ENCODE data around the gene DCAF15.
A peak's percentile ranks its signal among the peaks of the same experiment; 100 is the strongest.

The DCAF15 gene

DNA sequence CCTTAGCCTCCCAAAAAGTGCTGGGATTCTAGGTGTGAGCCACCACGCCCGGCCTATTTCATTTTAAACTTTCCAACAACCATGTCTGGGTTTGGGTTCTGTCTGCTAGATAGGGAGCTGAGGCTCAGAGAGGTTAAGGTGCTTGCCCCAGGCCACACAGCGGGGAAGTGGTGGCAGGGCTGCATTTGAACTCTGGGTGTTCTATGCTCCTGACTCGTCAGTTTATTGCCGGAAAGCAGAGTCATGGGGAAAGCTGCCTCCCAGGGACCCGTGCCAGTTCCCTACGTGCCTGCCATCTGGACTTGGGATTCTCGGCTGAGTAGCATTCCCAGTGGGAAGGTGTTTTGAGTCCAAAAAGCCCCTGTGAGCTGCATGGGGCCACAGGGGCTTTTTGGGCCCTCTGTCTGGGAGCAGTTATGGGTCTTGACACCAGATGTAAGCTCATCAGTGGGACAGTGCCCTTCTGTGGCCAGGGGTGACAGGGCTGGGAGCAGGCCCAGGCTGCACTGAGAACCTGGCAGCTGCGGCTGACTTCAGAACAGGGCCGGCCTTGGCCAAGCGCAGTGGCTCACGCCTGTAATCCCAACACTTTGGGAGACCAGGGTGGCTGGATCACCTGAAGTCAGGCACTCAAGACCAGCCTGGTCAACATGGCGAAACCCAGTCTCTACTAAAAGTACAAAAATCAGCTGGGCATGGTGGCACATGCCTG is 42.9 kb downstream of the DCAF15 start:
- DNase-seq (ENCODE audit: low read depth, low spot score), result no peak

DNA sequence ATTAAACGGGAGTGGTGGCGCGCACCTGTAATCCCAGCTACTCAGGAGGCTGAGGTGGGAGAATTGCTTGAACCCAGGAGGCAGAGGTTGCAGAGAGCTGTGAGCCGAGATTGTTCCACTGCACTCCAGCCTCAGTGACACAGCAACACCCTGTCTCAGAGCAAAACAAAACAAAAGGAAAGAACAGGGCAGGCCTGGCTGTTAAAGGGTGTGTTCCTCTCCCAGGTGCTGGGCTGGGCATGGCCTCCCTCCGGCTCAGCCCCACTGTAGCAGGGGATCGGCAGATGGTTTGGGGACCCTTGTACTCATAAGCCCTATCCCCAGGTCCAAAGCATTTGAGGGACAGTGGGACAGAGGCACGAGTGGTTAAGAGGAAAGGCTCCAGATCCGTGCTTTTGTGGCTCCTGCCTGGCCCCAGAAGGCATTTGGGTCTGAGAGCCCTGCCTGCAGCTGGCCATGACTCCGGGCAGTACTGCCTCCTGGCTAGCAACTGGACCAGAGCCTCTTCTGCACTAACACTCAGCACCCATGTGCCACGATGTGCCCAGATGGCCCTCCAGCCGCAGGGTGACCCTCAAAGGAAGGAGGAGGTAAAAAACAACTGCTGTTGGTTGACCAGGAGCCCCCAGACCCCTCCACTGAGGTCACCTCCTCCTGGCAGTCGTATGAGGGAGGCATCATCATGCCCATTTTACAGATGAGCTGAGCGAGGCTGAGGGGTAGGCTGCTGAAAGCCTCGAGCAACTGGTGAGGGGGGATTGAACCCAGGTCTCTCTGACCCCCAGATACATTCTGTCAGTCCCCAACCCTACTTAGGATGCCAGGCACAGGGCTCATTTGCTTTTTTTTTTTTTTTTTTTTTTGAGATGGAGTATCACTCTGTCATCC is 43.8 kb downstream of the DCAF15 start:
- DNase-seq (ENCODE audit: low read depth, low spot score), result no peak

DNA sequence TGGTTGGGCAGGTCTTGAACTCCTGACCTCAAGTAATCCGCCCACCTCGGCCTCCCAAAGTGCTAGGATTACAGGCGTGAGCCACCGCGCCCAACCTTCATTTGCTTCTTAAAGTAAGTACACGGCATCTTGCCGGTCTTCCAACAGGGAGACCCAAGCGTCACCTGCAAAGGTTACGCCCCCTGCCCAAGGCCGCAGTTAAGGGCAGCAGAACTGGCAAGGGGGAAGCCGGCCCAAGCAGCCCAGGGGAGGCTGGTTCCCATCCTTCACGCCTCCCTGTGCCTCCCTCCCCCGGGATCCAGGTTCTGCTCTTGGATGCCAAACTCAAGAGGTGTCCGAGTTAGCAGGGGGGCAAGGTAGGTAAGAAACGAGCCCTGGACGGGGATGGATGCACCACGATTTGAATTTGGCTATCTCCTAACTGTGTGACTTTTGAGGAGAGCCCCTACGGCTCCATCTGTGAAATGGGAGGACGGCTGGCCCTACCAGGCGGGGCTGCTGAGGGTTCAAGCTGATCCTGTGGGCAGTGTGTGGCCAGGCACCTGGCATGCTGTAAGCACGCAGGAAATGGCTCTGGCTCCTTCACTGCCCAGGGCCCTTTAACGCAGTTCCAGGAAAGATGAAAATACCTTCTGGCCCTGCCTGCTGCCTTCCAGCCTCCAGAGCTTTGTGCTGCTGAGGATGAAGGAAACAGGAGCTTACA is 44.8 kb downstream of the DCAF15 start:
- DNase-seq (ENCODE audit: low read depth, low spot score), result no peak

DNA sequence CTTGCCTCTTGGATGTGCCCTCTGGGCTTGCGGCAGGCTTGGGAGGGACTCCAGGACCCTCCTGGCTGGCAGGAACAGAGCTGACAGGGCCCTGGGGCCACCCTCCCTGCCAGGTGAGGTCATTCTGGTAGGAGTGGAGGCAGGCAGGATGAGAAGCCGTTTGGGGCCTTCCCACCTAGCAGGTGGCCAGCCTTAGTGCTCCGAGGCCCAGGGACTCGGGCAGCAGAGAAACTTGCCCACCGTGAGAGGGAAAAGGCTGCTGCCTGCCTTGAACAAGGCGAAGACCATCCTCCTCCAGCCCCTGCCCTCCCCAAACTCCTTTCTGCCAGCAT is 45.3 kb downstream of the DCAF15 start:
- DNase-seq (ENCODE audit: low read depth, low spot score), result no peak

DNA sequence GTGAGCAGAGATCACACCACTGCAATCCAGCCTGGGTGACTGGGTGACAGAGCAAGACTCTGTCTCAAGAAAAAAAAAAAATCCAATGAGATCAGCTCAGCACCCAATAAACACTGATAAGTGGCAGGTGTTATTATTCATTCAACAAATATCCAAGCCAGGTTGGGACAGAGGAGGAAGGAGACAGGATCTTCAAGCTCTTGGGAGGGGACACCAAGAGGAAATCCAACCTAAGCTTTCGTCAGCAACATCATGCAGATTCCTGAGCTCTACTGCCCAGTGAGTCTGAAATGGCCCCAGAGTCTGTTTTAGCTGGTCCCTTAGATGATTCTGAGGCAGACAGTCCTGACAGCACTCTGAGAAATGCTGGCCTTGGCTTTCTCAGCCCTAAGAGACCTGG is 46.1 kb downstream of the DCAF15 start:
- DNase-seq (ENCODE audit: low read depth, low spot score), result no peak

DNA sequence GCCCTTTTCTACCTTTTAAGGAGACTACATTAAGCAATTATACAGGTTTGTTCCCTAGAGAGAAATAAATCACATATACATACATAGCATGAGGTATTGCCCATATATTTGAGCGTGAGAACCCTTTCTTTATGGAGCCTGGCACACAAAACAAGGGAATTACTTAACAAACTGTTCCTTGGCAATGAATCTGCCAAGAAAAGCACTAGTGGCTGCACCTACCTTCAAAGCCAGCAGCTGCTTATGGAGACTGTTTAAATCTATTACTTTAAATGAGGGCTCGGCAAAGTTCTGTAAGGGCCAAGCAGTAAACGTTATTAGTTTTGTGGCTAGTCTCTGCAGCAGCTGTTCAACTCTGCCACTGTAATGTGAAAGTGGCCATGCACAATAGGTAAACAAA is 46.8 kb downstream of the DCAF15 start:
- DNase-seq (ENCODE audit: low read depth, low spot score), result no peak

DNA sequence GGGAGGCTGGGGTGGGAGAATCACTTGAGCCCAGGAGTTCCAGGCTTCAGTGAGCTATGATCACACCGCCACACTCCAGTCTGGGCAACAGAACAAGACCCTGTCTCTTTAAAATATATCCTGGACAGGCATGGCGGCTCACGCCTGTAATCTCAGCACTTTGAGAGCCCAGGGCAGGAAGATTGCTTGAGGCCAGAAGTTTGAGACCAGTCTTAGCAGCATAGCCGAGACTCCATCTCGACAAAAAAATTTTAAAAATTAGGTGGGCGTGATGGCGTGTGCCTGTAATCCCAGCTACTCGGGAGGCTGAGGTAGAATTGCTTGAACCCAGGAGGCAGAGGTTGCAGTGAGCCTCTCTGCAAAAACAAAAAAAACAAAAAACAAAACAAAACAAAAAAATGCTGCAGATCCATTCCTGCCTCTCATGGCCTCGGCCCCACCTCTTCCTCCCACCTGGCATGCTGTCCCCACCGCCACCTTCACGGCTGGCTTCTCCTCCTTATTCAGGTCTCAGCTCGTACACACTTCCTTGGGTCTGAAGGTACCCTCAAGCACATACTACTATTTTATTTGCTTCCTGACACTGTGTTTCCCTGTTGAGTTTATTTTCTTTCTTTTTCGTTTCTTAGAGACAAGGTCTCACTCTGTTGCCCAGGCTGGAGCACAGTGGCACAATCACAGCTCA is 48.5 kb downstream of the DCAF15 start:
- DNase-seq (ENCODE audit: low read depth, low spot score), result no peak

DNA sequence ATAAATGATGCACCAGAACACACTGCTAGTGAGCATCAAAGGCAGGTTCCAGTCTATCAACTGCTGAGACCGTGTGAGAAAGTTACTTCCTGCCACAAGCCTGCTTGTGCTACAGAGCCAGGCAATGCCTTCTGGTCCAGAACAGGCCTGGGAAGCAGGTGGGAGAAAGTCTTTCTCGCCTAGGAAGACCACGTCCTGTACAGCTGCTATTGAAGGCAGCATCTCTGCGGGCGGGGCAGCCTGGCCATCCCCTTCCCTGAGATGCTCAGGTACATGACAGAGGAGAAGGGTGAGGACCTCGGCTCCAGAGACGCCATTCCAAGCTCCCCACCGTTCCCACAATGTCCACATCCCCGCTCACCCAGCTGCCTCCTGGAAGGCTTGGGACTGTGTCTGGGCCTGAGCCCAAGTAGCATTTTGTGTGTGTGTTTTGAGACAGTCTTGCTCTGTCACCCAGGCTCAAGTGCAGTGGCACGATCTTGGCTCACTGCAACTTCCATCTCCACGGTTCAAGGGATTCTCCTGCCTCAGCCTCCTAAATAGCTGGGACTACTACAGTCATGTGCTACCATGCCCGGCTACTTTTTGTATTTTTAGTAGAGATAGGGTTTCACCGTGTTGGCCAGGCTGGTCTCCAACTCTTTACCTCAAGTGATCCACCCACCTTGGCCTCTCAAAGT is 50.4 kb downstream of the DCAF15 start:
- no peak for DNase-seq (ENCODE audit: low read depth, low spot score)

DNA sequence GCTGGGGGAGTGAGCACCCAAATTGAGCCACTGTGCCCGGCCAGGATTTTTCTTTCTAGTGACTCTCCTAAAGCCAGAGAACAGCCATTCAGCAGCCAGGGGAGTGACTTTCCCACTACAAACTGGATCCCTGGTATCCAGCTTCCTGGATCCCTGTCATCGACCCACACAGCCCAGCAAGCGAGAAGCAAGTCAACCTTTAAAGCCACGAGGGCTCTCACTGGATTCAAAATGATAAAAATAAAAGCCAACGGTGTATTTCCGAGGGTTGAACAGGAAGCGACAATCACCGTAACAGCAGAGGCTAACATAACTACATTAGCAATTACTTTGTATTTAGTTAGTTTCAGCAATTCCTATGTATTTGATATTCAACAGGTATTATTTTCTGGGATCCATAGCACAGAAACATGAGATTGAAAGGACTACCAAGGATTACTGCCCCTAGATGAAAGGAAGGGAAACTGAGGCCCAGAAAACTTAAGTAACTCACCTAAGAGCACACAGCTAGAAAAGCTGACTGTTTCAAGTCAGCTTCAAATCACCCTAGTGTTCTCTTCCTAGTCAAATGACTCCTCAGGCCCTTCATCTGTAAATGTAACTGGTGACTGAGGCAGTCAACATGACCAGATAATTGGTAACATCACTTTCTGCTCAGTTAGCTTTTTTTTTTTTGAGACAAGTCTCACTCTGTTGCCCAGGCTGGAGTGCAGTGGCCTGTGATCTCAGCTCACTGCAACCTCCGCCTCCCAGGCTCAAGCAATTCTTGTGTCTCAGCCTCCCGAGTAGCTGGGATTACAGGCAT is 51.1 kb downstream of the DCAF15 start:
- DNase-seq (ENCODE audit: low read depth, low spot score), result no peak

DNA sequence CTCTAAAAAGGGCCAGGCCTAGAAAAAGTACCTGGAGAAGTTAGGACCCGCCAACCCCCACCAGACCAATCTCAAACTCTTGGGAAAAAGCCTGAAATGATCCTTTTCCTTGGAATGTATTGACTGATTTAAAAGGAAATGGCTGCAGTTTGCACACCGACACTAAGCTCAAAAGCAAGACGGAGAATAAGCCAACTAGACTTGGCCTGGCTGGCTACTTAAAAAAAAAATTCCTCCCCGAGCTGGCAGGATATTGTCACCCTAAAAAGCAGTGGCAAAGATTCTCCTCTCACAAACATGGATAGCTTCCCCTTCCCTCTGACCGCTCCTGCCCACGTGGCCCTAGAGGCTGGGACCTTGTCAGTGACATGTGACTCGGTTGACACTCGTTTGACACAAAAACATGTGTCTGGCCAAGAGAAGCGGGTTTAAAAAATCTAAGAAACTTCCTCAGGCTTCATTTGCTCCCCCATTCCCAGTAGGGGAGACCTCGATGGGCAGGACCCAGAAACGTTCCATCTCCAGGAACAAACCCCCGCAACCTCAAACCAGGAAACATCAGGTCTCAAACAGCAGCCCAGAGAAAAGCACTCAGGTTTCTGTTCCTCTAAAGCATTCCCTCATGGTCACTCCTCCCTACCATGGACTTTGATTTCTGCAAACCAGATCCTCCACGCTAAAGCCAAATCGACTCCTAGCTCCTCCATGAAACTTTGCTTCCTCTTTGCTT is 52.5 kb downstream of the DCAF15 start:
- DNase-seq (ENCODE audit: low read depth, low spot score), result no peak

DNA sequence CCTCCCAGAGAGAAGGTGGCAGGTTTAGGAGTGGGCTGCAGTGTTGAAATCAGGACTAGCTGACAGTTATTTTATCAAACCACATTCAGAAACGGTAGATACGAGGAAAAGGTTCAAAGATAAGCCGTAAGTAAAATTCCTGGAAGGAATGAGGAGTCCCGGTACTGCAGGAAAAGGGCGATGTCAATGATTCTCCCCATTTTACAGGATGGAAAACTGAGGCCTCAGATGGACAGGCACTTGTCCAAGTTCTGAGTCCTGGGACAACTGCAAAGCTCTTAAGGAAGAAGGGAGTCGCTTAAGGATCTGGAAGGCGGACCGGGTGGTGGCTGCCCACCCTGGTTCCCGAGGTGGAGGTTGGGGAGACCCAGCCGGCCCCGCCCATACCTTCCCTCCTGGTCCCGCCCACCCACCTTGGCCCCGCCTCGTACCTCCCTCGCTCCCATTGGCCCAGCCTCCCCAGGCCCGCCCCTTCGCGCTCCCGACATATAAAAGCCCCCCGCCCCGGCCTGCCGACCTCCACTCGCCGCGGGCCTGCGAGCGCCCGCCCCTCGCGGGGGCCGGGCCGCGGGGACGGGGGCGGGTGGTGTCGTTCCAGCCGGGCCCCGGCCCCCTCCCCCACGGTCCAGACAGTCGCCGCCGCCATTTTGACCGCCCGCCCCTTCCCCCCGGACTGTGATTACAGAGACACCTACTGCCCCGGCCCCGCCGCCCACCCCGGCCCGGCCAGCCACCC is 53.2 kb downstream of the DCAF15 start:
- peak; percentile 80 for DNase-seq (ENCODE audit: low read depth, low spot score)

DNA sequence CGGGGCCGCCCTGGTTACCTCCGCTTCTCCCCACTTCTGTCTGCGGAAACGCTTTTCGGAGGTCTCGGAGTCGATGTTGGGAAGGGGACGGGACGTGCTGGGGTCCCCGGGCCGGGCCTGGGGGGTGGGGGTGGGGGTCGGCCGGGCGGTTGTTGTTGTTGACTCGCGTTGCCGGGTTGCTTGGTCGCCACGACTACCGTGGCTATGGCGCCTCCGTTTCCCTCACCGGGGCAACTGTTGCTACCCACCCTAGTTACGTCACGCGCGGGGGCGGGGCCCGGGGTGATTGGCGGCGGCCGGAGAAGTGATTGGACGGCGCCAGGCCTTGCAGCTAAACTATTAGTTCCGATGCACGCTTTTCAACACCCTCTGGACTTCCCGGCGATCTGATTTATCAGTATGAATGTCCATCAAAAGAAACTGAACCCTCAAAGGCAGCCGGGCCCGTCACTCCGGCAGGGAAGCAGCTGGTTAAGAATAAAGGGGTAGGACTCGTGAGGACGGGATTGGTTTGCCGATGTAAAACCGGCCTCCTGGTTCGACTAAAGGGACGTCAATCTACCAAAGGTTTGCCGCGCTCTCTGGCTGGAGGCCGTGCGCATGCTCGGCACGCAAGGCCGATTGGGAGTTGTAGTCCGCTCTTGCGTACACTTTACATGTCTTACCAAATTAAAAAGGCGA is 53.9 kb downstream of the DCAF15 start, which contains the start of gene RFX1:
TSS of gene RFX1 (minus strand) at position 236 of the 681 bp plus-strand sequence. CDS start 12,477 bp downstream, outside the sequence.
- peak; percentile 100 for DNase-seq (ENCODE audit: low read depth, low spot score)

DNA sequence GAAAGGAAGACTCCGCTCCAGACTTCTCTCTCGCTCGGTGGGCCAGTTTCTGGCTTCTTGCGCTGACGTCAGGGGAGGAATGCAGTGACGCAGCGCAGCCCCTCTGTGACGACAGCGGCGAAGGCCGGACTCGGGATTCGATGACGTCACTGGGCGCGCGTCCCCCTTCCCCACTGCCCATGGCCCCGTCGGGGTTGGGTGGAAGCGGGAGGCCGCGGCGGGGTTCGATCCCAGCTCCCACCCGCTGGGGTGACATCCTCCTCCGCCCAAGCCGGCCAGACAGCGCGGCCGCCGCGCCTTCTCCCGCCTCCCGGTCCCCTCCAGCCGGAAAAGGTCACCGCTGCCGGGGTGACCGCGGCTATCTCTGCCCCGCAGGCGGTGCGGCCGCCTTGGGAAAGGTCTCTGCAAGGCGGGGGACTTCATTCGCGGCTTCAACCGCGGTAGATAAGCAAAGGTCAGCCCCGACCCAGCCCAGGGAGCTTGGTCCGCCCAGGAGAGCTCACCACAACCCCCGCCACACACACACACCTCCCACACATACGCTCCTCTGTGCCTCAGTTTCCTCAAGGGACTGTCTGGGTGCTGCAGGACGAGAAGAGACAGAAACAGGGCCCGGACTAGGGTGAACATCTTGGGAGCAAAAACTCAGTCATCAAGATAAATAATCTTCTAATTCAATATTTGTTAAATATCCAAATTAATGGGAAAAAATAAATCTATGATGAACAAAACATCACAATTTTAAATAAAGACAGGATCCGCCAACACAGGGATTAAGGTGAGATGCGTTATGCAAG is 54.7 kb downstream of the DCAF15 start:
- no peak for DNase-seq (ENCODE audit: low read depth, low spot score)
